SK-N-SH treated with all-trans-retinoic acid at 6 μM for 48 hours (cell line): ENCODE measurements around the gene AADACL3.

Experiments used
- ATAC-seq: fragments of 200-7000 bp; cut with Tn5 transposase; 3 replicates; pipeline ENCODE4 v1.9.1; 2020; ENCODE audit warnings: mild to moderate bottlenecking, moderate library complexity
- ARNTL ChIP-seq: fragments of 450-650 bp; formaldehyde crosslinking; IDR thresholded peaks from 2 replicates; pipeline ENCODE4 v1.5.0; 2020; ENCODE audit warnings: low read depth, mild to moderate bottlenecking, moderate library complexity, borderline replicate concordance
- GLIS3 ChIP-seq: fragments of 250-450 bp; sonication (Bioruptor Pico); IDR thresholded peaks from 2 replicates; pipeline ENCODE4 v1.5.0; 2020; ENCODE audit warnings: mild to moderate bottlenecking, moderate library complexity
- ISL1 ChIP-seq: fragments of 250-450 bp; sonication (Bioruptor Pico); IDR thresholded peaks from 2 replicates; pipeline ENCODE4 v2.1.2; 2022; ENCODE audit warnings: mild to moderate bottlenecking, moderate library complexity
- OSR1 ChIP-seq: fragments of 250-450 bp; sonication (Bioruptor Pico); IDR thresholded peaks from 2 replicates; pipeline ENCODE4 v1.8.0; 2022; ENCODE audit warnings: moderate library complexity, mild to moderate bottlenecking, inconsistent platforms
- RARB ChIP-seq: fragments of 250-450 bp; sonication (Bioruptor Pico); IDR thresholded peaks from 2 replicates; pipeline ENCODE4 v1.8.0; 2021; ENCODE audit warnings: mild to moderate bottlenecking, moderate library complexity
- TOX ChIP-seq: fragments of 250-450 bp; sonication (Bioruptor Pico); IDR thresholded peaks from 2 replicates; pipeline ENCODE4 v1.8.0; 2021; ENCODE audit warnings: mild to moderate bottlenecking, moderate library complexity, borderline replicate concordance
- ZFP30 ChIP-seq: fragments of 450-650 bp; formaldehyde crosslinking; IDR thresholded peaks from 2 replicates; pipeline ENCODE4 v1.5.0; 2022; ENCODE audit warnings: mild to moderate bottlenecking, moderate library complexity
- ZNF70 ChIP-seq: fragments of 450-650 bp; formaldehyde crosslinking; IDR thresholded peaks from 2 replicates; pipeline ENCODE4 v1.5.0; 2020; ENCODE audit warnings: mild to moderate bottlenecking, moderate library complexity
- TF ChIP-seq, protein P1 (sequence below): fragments of 250-450 bp; sonication (Bioruptor Pico); IDR thresholded peaks from 2 replicates; pipeline ENCODE4 v1.5.1; 2021; ENCODE audit warnings: mild to moderate bottlenecking, moderate library complexity
- TF ChIP-seq, protein P2 (sequence below): fragments of 250-450 bp; sonication (Bioruptor Pico); IDR thresholded peaks from 2 replicates; pipeline ENCODE4 v1.5.1; 2020; ENCODE audit warnings: low read depth, mild to moderate bottlenecking, moderate library complexity
- TF ChIP-seq, protein P3 (sequence below): fragments of 250-450 bp; sonication (Bioruptor Pico); IDR thresholded peaks from 2 replicates; pipeline ENCODE4 v1.8.0; 2021; ENCODE audit warnings: low read depth, mild to moderate bottlenecking, moderate library complexity, borderline replicate concordance
- TF ChIP-seq, protein P4 (sequence below): fragments of 250-450 bp; sonication (Bioruptor Pico); IDR thresholded peaks from 2 replicates; pipeline ENCODE4 v1.5.0; 2020; ENCODE audit warnings: mild to moderate bottlenecking, moderate library complexity
- TF ChIP-seq, protein P5 (sequence below): fragments of 250-450 bp; sonication (Bioruptor Pico); IDR thresholded peaks from 2 replicates; pipeline ENCODE4 v1.8.0; 2020; ENCODE audit warnings: mild to moderate bottlenecking, moderate library complexity, borderline replicate concordance

Gene AADACL3

DNA sequence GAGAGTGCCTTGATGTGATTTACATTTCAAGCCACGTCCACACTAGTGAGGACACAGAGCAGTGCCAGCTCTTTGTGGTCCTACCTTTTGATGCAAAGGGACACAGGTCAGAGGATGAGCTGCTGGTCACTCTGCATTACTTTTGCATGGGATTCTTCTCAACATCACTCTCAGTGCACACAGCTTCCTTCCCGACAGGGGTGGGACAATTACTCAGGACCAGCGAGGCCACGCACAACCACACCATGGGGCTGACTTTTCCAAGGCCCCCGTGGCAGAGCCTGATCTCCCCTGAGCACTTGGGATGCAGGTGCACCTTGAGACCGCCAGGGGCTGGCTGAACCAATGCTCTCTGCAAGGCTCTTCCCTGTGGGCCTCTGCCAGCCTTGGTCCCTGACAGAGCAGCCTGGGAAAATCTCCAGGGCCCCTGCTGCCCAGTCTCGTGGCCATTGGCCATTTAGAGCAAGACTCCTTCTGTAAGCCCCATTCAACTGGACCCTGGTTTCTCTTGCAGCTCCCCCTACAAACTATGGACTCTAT lies 44.4 kb downstream of the AADACL3 start (continued):
- TF ChIP-seq, protein P1, sequence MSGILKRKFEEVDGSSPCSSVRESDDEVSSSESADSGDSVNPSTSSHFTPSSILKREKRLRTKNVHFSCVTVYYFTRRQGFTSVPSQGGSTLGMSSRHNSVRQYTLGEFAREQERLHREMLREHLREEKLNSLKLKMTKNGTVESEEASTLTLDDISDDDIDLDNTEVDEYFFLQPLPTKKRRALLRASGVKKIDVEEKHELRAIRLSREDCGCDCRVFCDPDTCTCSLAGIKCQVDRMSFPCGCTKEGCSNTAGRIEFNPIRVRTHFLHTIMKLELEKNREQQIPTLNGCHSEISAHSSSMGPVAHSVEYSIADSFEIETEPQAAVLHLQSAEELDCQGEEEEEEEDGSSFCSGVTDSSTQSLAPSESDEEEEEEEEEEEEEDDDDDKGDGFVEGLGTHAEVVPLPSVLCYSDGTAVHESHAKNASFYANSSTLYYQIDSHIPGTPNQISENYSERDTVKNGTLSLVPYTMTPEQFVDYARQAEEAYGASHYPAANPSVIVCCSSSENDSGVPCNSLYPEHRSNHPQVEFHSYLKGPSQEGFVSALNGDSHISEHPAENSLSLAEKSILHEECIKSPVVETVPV, result no peak
- no peak for TF ChIP-seq ISL1 (CRISPR knock-in tag)
- TF ChIP-seq TOX (CRISPR knock-in tag), result no peak
- TF ChIP-seq ZFP30 (CRISPR knock-in tag), result no peak

DNA sequence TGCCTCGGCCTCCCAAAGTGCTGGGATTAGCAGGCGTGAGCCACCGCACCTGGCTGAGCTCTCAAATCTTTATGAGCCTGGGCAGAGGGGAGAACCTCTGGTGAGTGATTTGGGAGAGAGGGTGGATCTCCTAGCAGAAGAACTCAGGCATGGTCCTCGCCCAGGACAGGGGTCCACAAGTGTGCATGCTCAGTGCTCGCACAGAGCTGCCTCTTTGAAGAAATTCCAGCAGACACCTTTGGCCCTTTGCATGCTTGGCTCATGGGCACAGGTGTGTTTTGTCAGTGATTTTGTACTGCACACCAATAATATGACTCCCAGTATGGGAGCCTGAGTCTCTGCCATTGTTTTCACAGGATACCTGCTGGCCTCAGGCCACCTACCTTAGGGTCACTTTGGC lies 45.9 kb downstream of the AADACL3 start:
- no peak for ATAC-seq
- TF ChIP-seq ISL1 (CRISPR knock-in tag) (no peak), OSR1 (CRISPR knock-in tag) (no peak)
- TF ChIP-seq, protein P2, sequence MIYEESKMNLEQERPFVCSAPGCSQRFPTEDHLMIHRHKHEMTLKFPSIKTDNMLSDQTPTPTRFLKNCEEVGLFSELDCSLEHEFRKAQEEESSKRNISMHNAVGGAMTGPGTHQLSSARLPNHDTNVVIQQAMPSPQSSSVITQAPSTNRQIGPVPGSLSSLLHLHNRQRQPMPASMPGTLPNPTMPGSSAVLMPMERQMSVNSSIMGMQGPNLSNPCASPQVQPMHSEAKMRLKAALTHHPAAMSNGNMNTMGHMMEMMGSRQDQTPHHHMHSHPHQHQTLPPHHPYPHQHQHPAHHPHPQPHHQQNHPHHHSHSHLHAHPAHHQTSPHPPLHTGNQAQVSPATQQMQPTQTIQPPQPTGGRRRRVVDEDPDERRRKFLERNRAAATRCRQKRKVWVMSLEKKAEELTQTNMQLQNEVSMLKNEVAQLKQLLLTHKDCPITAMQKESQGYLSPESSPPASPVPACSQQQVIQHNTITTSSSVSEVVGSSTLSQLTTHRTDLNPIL (CRISPR knock-in tag), result no peak

DNA sequence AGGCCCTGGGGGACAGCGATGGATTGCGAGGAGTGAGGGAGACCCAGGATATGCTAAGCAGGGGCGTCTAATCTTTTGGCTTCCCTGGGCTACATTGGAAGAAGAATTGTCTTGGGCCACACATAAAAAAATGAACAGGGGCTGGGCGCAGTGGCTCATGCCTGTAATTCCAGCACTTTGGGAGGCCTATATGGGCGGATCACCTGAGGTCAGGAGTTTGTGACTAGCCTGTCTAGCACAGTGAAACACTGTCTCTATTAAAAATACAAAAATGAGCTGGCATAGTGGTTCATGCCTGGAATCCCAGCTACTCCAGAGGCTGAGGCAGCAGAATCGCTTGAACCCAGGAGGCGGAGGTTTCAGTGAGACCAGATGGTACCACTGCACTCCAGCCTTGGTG lies 46.9 kb downstream of the AADACL3 start:
- no peak for ATAC-seq
- TF ChIP-seq OSR1 (CRISPR knock-in tag) (no peak), ZNF70 (CRISPR knock-in tag) (no peak)
- TF ChIP-seq, protein P3, sequence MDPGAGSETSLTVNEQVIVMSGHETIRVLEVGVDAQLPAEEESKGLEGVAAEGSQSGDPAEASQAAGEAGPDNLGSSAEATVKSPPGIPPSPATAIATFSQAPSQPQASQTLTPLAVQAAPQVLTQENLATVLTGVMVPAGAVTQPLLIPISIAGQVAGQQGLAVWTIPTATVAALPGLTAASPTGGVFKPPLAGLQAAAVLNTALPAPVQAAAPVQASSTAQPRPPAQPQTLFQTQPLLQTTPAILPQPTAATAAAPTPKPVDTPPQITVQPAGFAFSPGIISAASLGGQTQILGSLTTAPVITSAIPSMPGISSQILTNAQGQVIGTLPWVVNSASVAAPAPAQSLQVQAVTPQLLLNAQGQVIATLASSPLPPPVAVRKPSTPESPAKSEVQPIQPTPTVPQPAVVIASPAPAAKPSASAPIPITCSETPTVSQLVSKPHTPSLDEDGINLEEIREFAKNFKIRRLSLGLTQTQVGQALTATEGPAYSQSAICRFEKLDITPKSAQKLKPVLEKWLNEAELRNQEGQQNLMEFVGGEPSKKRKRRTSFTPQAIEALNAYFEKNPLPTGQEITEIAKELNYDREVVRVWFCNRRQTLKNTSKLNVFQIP (CRISPR knock-in tag), result no peak
- TF ChIP-seq, all 23 proteins: peak for 0

DNA sequence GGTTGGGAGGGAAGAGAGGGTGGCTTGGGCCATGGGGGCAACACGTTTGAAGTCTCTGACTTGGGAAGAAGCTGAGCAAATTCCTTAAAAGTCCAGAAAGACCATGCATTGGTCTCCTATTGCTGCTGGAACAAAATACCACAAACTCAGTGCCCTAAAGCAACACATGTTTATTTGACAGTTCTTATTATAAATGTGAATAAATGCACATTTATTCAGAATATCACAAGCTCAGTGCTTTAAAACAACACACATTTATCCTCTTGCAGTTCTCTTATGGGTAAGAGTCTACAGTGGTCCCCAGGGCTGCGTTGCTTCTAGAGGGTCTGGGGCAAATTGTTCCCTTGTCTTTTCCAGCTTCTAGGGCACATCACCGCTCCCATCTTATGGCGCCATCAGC lies 47.6 kb downstream of the AADACL3 start:
- no peak for ATAC-seq
- TF ChIP-seq RARB, result no peak

DNA sequence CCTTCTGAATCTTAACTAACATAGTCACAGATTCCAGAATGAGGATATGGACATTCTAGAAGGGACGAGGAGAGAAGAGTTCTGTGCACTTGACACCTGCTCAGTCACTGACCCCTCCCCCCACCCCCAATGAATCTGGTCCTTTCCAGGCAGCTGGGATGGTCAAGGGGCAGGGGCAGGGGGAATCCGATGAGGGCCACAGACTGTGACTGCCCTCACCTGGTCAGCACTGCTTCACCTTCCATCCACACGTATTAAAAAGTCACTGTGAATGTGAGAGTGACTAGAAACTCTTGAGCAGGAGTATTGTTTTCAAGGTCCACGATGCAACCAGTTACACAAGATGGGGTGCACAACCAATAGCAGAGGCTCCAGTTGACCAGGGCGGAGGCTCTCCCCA lies 48.1 kb downstream of the AADACL3 start:
- TF ChIP-seq TOX (CRISPR knock-in tag) (no peak), OSR1 (CRISPR knock-in tag) (no peak), RARB (no peak), ISL1 (CRISPR knock-in tag) (no peak), GLIS3 (CRISPR knock-in tag) (no peak), ZFP30 (CRISPR knock-in tag) (no peak)
- TF ChIP-seq, protein P2 (CRISPR knock-in tag), result no peak
- TF ChIP-seq, protein P1, result no peak
- TF ChIP-seq, protein P4, sequence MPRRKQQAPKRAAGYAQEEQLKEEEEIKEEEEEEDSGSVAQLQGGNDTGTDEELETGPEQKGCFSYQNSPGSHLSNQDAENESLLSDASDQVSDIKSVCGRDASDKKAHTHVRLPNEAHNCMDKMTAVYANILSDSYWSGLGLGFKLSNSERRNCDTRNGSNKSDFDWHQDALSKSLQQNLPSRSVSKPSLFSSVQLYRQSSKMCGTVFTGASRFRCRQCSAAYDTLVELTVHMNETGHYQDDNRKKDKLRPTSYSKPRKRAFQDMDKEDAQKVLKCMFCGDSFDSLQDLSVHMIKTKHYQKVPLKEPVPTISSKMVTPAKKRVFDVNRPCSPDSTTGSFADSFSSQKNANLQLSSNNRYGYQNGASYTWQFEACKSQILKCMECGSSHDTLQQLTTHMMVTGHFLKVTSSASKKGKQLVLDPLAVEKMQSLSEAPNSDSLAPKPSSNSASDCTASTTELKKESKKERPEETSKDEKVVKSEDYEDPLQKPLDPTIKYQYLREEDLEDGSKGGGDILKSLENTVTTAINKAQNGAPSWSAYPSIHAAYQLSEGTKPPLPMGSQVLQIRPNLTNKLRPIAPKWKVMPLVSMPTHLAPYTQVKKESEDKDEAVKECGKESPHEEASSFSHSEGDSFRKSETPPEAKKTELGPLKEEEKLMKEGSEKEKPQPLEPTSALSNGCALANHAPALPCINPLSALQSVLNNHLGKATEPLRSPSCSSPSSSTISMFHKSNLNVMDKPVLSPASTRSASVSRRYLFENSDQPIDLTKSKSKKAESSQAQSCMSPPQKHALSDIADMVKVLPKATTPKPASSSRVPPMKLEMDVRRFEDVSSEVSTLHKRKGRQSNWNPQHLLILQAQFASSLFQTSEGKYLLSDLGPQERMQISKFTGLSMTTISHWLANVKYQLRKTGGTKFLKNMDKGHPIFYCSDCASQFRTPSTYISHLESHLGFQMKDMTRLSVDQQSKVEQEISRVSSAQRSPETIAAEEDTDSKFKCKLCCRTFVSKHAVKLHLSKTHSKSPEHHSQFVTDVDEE (CRISPR knock-in tag), result no peak
- no peak for ATAC-seq

DNA sequence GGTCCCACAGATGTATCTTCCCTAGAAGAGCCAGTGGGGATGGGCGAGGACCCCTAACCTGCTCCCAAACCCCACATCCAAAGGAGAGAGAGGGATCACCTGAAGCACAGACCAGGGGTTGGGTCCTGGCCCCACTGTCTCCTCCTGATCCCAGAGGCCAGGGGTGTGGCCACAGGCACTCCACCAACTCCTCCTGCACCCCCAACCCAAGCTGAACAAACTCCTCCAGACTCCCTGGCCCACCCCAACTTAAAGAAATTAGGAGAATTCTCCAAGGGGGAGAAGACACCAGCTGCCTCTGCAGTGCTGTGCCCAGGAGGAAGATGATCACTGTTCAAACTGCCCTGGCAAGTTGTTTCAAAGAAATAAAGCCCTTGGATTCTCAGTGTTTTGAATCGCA lies 53.1 kb downstream of the AADACL3 start:
- ATAC-seq, result no peak
- TF ChIP-seq ISL1 (CRISPR knock-in tag) (no peak), ARNTL (CRISPR knock-in tag) (no peak), ZNF70 (CRISPR knock-in tag) (no peak)
- TF ChIP-seq, protein P5, sequence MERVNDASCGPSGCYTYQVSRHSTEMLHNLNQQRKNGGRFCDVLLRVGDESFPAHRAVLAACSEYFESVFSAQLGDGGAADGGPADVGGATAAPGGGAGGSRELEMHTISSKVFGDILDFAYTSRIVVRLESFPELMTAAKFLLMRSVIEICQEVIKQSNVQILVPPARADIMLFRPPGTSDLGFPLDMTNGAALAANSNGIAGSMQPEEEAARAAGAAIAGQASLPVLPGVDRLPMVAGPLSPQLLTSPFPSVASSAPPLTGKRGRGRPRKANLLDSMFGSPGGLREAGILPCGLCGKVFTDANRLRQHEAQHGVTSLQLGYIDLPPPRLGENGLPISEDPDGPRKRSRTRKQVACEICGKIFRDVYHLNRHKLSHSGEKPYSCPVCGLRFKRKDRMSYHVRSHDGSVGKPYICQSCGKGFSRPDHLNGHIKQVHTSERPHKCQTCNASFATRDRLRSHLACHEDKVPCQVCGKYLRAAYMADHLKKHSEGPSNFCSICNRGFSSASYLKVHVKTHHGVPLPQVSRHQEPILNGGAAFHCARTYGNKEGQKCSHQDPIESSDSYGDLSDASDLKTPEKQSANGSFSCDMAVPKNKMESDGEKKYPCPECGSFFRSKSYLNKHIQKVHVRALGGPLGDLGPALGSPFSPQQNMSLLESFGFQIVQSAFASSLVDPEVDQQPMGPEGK (CRISPR knock-in tag), result no peak
- TF ChIP-seq, protein P4 (CRISPR knock-in tag), result no peak
